ENCODE data around the gene DGKZ.

DNA sequence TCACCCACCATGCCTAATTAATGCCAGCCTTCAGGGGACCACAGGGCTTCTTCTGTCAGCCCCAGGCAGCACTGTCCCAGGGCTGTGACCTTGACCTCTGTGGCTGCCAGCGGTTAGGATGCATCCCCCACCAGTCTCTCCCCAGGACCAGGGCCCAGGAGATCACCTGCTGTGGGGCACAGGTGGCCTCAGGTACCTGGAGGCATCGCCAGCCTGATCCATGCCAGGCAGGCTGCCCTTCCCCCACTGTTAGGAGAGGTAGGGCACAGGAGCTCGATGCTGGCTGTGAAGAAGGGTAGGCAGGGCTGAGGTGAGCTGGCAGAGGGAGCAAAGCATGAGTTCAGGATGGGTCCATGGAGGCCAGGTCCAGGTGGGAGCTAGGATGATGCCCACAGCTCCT is 17.5 kb downstream of the DGKZ start:
- TF ChIP-seq CTCF (IDR thresholded peaks at IDR 0.05) (no peak), POLR2A (IDR thresholded peaks at IDR 0.05) (no peak)

Data from Peyer's patch (tissue), 4 donors.